NOMO-1 treated with dmso at 0.1 percent for 144 hours (cell line): ENCODE results near the gene NMT1.
A peak's percentile ranks its signal among the peaks of the same experiment; 100 is the strongest.

ENCODE experiments used
- DNase-seq: peaks from one replicate; lab custom pipeline; 2025; ENCODE audit not compliant: unreplicated experiment; lab: John Stamatoyannopoulos, UW

The NMT1 gene

GRCh38 chr17:45077643-45078042 lies 16.5 kb downstream of the NMT1 start:
- DNase-seq: peak; percentile 92

- no peak for DNase-seq
Observed at GRCh38 chr17:45081047-45081703, 20.1 kb downstream of the NMT1 start.

- DNase-seq: no peak
Observed at GRCh38 chr17:45086391-45086790, 25.3 kb downstream of the NMT1 start.

- no peak for DNase-seq
Observed at GRCh38 chr17:45086865-45087503, 25.9 kb downstream of the NMT1 start.

- no peak for DNase-seq
Observed at GRCh38 chr17:45087504-45087975, 26.4 kb downstream of the NMT1 start.

- DNase-seq: no peak
Observed at GRCh38 chr17:45087978-45088377, 26.9 kb downstream of the NMT1 start.

GRCh38 chr17:45088741-45089140 lies 27.6 kb downstream of the NMT1 start:
- DNase-seq: no peak

- no peak for DNase-seq
Observed at GRCh38 chr17:45090711-45091110, 29.6 kb downstream of the NMT1 start.

GRCh38 chr17:45091778-45092425 lies 30.8 kb downstream of the NMT1 start:
- DNase-seq: no peak

GRCh38 chr17:45092911-45093430 lies 31.9 kb downstream of the NMT1 start:
- no peak for DNase-seq

- DNase-seq: no peak
Observed at GRCh38 chr17:45093444-45094110, 32.5 kb downstream of the NMT1 start.

GRCh38 chr17:45096141-45096540 lies 35.0 kb downstream of the NMT1 start:
- DNase-seq: no peak

GRCh38 chr17:45096926-45097325 lies 35.8 kb downstream of the NMT1 start:
- no peak for DNase-seq

GRCh38 chr17:45098081-45098868 lies 37.2 kb downstream of the NMT1 start:
- no peak for DNase-seq

GRCh38 chr17:45098869-45099616 lies 37.9 kb downstream of the NMT1 start:
- DNase-seq: peak; percentile 6

GRCh38 chr17:45101546-45101882 lies 40.4 kb downstream of the NMT1 start:
- DNase-seq: no peak

- DNase-seq: no peak
Observed at GRCh38 chr17:45101883-45102811, 41.0 kb downstream of the NMT1 start.

GRCh38 chr17:45102856-45103255 lies 41.7 kb downstream of the NMT1 start:
- DNase-seq: no peak

- DNase-seq: no peak
Observed at GRCh38 chr17:45103269-45103795, 42.2 kb downstream of the NMT1 start.
